ENCODE results near the gene IL19.
A peak's percentile ranks its signal among the peaks of the same experiment; 100 is the strongest.

Gene IL19
- total RNA-seq: 0 to 0.31 reads per million in 2 donors

- DNase-seq: no peak
Observed at GRCh38 chr1:206770531-206771337, at the start of gene IL19. TSS of gene IL19 (plus strand) at chr1:206770773. CDS start at chr1:206836663, 65,890 bp downstream.

DNA sequence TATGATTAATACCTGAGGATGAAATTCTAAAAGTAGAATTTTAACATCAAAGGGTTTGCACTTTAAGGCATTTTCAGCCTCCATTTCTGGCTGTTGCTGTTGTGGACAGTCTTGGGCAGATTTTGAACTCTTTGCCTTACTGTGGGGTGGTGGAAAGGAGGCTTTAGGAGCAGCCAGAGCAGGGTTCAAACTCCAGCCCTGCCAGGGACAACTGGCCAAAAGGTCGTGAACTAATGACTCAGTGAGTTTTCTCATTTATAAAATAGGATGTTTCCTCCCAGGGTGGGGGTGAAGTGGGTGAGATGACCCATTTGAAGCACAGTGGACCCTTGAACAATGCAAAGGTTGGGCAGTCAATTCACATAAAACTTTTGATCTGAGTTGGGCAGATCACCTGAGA lies 49.1 kb upstream of the IL19 start:
- no peak for DNase-seq

- no peak for DNase-seq
Observed at GRCh38 chr1:206722751-206723461, 47.7 kb upstream of the IL19 start.

- no peak for DNase-seq
Observed at GRCh38 chr1:206723462-206723804, 47.1 kb upstream of the IL19 start.

- no peak for DNase-seq
Observed at GRCh38 chr1:206723805-206724472, 46.6 kb upstream of the IL19 start.

GRCh38 chr1:206725109-206725963 lies 45.2 kb upstream of the IL19 start:
- DNase-seq: peak in 4 of 5 experiments; percentile 31 to 74 (median 37)

- DNase-seq: no peak
Observed at GRCh38 chr1:206727981-206728696, 42.4 kb upstream of the IL19 start.

GRCh38 chr1:206728697-206728987 lies 41.9 kb upstream of the IL19 start:
- no peak for DNase-seq

- no peak for DNase-seq
Observed at GRCh38 chr1:206729050-206729449, 41.5 kb upstream of the IL19 start.

DNA sequence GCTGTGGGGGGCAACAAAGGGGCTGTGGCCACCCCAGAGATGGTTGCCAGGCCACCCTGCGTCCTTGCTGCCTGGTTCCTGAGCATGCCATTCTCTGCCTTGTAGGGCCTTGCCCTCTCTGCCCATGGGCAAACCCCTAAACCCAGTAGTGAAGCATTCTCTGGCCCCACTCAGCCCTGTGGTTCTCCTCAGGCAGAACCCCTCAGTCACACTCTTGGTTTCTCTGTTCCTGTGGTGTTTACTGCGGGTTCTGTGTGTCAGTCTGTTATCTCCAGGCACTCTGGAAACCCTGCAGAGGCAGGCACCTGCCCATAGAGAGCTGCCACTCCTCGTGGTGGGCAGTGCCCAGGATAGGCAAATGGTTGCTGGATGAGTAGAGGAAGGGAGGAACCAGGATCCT lies 41.1 kb upstream of the IL19 start:
- no peak for DNase-seq

GRCh38 chr1:206732508-206732907 lies 38.1 kb upstream of the IL19 start:
- no peak for DNase-seq

- no peak for DNase-seq
Observed at GRCh38 chr1:206732992-206733391, 37.6 kb upstream of the IL19 start.

DNA sequence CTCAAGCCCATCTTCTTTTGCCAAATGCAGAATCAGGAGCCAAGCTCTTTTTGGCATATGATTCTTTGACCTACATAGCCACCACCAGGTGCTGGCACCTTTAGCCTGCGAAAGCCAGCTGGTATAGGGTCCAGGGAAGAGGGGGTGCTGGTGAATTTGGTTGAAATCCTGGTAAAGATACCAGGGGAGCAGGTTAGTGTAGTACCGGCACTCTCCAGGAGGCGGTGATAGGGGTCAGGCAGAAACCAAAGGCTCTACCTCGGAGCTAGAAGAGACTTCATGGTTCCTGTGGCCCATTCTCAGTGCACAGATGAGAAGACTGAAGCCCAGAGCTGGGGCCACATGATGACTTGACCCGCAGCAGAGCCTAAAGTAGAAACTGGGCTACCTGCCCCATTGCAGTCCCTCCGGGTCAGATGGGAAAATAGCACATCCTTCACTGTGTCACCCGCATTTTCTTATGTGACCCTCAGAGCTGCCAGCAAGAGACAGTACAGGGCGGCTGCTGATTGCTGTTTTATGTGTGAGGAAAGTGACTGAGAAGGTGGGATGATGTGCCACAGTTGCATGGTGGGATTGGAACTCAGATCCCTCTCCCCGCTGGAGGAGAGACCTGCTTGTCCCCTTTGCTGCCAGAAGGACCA lies 36.0 kb upstream of the IL19 start:
- peak; percentile 50 to 78 (median 64) for DNase-seq

DNA sequence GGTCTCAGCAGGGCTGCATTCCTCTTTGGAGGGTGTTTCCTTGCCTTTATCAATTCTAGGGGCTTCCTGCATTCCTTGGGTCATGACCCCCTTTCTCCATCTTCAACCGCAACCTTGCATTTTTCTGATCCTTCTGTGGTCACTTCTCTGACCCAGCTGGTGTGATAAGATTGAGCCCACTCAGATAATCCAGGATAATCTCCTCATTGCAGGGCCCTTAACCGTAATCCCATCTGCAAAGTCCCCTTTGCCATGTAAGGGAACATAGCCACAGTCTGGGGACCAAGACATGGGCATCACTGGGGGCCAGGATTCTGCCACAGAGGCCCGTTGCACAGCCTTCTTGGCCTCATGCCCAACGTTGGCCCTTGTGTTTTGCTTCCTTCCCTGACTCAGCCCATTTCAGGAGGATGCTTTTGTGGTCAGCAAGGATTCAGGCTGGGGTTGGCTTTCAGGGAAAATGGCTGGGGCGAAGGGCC lies 35.0 kb upstream of the IL19 start:
- no peak for DNase-seq

DNA sequence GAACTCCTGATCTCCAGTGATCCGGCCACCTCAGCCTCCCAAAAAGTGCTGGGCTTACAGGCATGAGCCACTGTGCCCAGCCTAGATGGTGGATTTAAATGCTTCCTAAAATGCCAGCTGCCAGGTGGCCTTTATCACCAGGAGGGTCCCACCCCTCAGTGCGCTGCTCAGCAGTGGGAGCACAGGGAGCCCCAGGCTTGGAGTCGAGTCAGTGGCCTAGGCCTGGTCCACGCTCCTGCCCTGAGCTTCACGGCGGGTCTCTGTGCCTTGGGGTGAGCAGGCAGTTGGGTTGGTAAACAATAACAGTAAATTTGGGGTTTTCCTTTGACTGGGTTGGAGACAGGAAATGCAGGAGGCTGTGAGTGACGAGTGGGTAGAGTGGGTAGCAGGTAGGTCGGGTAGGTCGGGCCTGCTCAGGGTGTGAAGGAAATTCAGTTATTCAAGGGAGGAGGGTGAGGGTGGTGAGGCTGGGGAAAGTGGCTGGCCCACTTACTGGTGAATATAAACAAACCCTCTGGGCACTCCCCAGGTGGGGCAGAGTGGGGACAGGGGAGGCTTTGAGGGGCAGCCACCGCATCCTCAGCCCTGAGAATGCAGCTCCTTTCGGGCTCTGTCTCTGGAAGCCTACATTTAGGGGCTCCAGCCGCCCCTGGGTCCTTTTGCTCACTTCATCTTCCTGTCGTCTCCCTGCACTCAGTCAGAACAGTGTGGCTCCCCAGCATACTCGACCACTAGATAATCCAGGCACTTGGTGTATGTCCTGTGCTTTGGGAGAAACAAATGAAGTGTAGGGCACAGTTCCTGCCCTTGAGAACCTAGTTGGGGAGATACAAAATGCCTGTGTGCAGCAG lies 33.5 kb upstream of the IL19 start:
- peak in 3 of 5 experiments; percentile 16 to 92 (median 87) for DNase-seq

DNA sequence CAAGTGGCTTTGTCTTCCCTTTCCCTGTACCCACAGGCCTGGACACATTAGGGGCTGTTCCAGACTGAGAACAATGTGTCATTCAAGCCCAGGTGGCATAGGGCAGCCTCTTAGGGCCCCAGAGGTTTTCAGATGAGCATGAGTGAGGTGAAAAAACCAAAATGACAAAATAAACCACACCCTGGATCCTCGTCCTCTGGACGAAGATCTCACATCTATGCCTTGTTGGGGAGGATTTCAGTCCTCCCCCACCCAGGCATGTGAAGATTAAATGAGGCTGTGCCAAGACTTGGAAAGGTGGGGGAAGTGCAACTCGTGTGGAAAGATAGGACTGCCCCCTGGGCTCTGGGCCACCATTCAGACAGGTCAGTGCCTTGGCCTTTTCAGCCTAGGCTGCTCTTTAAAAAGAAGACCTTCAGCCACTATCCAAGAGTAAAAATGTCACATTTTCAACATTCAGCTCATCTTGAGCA lies 32.8 kb upstream of the IL19 start:
- peak in 2 of 5 experiments; percentile 53 to 74 for DNase-seq

GRCh38 chr1:206738370-206739366 lies 31.9 kb upstream of the IL19 start:
- DNase-seq: peak in 1 of 5 experiments; percentile 23

DNA sequence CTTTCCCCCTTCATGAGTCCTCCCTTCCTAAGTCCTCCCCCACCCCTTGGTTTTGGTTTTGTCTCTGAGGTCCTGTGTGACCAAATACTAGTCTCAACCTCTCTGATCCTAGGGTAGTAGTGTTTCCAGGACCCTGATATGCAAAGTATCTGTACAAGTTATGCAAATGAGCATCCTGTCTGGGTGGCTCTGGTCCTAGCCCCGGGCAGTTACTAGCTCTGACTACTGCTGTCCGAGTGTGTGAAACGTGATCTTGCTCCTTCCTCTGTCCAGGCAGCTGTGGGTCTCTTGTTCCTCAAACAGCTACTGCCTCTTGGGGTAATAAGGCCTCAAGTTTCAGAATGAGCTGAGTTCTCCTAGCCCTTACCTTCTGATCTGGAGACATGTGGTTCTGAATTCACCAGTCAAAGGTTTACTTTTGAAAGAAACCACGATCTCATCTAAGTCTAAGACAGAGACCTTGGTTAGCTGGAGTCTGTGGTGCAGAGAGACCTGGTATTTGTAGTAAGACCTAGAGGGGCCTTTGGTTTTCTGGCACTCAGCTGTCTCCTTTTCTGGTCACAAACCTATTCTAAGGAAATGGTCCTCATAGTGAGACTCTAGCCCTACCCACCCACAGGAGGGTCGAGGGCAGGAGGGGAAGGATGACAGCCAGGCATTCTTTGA lies 31.0 kb upstream of the IL19 start:
- peak in 1 of 5 experiments; percentile 94 for DNase-seq

Data from T-helper 2 cell (primary cell).